Activated naive CD8-positive, alpha-beta T cell treated with anti-CD3 and anti-CD28 coated beads, Interleukin-2, amount 50 U/mL, for 24 hours (primary cell): Measurements from ENCODE around the gene FCHO1.

Source experiments
- ATAC-seq: fragments of 150-1000 bp; cut with Tn5 transposase; one replicate; pipeline ENCODE4 v1.10.0; 2021
- DNase-seq: peaks from one replicate; pipeline ENCODE4 v3.0.0; 2021
- H3K27ac Mint-ChIP-seq: one replicate; pipeline ENCODE4 v1.8.0; 2021; ENCODE audit warnings: mild to moderate bottlenecking, mixed read lengths
- H3K27me3 Mint-ChIP-seq: one replicate; pipeline ENCODE4 v1.8.0; 2021; ENCODE audit warnings: mixed read lengths
- H3K36me3 Mint-ChIP-seq: one replicate; pipeline ENCODE4 v1.8.0; 2021; ENCODE audit warnings: low read depth, mixed read lengths
- H3K4me1 Mint-ChIP-seq: one replicate; pipeline ENCODE4 v1.8.0; 2021; ENCODE audit warnings: mixed read lengths
- H3K4me3 Mint-ChIP-seq: one replicate; pipeline ENCODE4 v1.8.0; 2021; ENCODE audit warnings: mild to moderate bottlenecking, moderate library complexity, mixed read lengths
- H3K9me3 Mint-ChIP-seq: one replicate; pipeline ENCODE4 v1.8.0; 2021; ENCODE audit warnings: mixed read lengths

FCHO1 gene

GRCh38 chr19:17724655-17725054 lies 26.6 kb upstream of the FCHO1 start:
- H3K9me3 Mint-ChIP-seq, result no peaks in the 10 kb centered on the region
- H3K4me1 Mint-ChIP-seq, result peaks cover 25% of the 10 kb centered on the region
- no peaks in the 10 kb centered on the region for H3K27me3 Mint-ChIP-seq
- H3K27ac Mint-ChIP-seq, result no peak overlapping the region
- H3K36me3 Mint-ChIP-seq, result peaks cover 8% of the 10 kb centered on the region
- ATAC-seq (no peak), DNase-seq (no peak)
- no peak overlapping the region for H3K4me3 Mint-ChIP-seq

- Mint-ChIP-seq H3K36me3 (peaks cover 14% of the 10 kb centered on the region), H3K4me1 (peaks cover 21% of the 10 kb centered on the region), H3K27ac (no peak overlapping the region), H3K27me3 (no peaks in the 10 kb centered on the region), H3K4me3 (no peak overlapping the region), H3K9me3 (no peaks in the 10 kb centered on the region)
- ATAC-seq, result no peak
- DNase-seq, result no peak
These were observed 25.7 kb upstream of the FCHO1 start for GRCh38 chr19:17725422-17726078.

DNA sequence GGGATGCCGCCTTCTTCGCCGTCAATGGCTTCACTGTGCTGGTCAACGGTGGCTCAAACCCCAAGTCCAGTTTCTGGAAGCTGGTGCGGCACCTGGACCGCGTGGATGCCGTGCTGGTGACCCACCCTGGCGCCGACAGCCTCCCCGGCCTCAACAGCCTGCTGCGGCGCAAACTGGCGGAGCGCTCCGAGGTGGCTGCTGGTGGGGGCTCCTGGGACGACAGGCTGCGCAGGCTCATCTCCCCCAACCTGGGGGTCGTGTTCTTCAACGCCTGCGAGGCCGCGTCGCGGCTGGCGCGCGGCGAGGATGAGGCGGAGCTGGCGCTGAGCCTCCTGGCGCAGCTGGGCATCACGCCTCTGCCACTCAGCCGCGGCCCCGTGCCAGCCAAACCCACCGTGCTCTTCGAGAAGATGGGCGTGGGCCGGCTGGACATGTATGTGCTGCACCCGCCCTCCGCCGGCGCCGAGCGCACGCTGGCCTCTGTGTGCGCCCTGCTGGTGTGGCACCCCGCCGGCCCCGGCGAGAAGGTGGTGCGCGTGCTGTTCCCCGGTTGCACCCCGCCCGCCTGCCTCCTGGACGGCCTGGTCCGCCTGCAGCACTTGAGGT lies 25.0 kb upstream of the FCHO1 start:
- DNase-seq (no peak), ATAC-seq (no peak)
- Mint-ChIP-seq H3K9me3 (no peaks in the 10 kb centered on the region), H3K27ac (no peak overlapping the region), H3K4me3 (no peak overlapping the region), H3K36me3 (peaks cover 21% of the 10 kb centered on the region), H3K27me3 (no peaks in the 10 kb centered on the region), H3K4me1 (peaks cover 19% of the 10 kb centered on the region)

GRCh38 chr19:17726964-17727773 lies 24.1 kb upstream of the FCHO1 start:
- H3K27me3 Mint-ChIP-seq, result no peaks in the 10 kb centered on the region

GRCh38 chr19:17727843-17728242 lies 23.4 kb upstream of the FCHO1 start:
- peaks cover 24% of the 10 kb centered on the region for H3K36me3 Mint-ChIP-seq
- H3K9me3 Mint-ChIP-seq, result no peaks in the 10 kb centered on the region
- peaks cover 12% of the 10 kb centered on the region for H3K4me1 Mint-ChIP-seq

More at GRCh38 chr19:17726964-17727773, 24.1 kb upstream of the FCHO1 start:
- ATAC-seq (no peak), DNase-seq (no peak)
- Mint-ChIP-seq H3K9me3 (no peaks in the 10 kb centered on the region), H3K4me1 (peaks cover 12% of the 10 kb centered on the region), H3K36me3 (peaks cover 24% of the 10 kb centered on the region), H3K27ac (no peak overlapping the region), H3K4me3 (no peak overlapping the region)

GRCh38 chr19:17733127-17733526 lies 18.1 kb upstream of the FCHO1 start:
- Mint-ChIP-seq H3K27ac (no peak overlapping the region), H3K4me3 (no peak overlapping the region), H3K27me3 (no peaks in the 10 kb centered on the region), H3K9me3 (no peaks in the 10 kb centered on the region), H3K4me1 (peaks cover 15% of the 10 kb centered on the region), H3K36me3 (peaks cover 26% of the 10 kb centered on the region)
- no peak for ATAC-seq
- DNase-seq, result no peak

More at GRCh38 chr19:17727843-17728242, 23.4 kb upstream of the FCHO1 start:
- peak; percentile 8 for ATAC-seq
- Mint-ChIP-seq H3K4me3 (no peak overlapping the region), H3K27me3 (no peaks in the 10 kb centered on the region), H3K27ac (no peak overlapping the region)
- DNase-seq, result no peak

DNA sequence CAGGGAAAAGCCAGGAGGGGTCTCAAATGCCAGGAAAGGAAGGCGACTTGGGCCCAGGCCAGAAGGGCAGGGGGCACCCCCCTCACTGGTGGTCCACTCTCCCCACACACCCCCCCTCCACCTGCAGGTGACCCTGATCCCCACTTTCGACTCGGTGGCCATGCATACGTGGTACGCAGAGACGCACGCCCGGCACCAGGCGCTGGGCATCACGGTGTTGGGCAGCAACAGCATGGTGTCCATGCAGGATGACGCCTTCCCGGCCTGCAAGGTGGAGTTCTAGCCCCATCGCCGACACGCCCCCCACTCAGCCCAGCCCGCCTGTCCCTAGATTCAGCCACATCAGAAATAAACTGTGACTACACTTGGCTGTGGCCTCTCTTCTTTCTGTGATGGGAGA lies 17.1 kb upstream of the FCHO1 start:
- H3K27me3 Mint-ChIP-seq, result no peaks in the 10 kb centered on the region
- no peaks in the 10 kb centered on the region for H3K9me3 Mint-ChIP-seq
- no peak for ATAC-seq
- no peak overlapping the region for H3K27ac Mint-ChIP-seq
- DNase-seq, result no peak
- no peak overlapping the region for H3K4me3 Mint-ChIP-seq
- H3K4me1 Mint-ChIP-seq, result peaks cover 22% of the 10 kb centered on the region
- H3K36me3 Mint-ChIP-seq, result peaks cover 23% of the 10 kb centered on the region

DNA sequence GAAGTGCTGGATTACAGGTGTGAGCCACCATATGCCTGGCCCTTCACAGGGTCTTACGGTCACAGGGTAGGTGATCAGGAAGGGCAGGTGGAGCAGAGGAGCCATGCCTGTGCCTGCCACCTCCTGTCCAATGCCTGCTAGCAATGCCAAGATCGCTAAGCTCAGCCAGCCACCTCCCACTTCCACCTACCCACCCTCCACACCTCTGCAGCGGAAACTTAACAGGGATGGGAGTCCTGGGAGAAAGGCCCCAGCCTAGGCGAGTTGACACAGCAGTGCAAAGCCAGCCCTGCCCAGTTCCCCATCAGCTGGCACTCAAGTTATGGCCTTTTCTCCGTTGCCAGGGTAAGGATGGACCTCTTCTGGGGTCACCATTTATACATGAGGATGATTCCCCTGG lies 15.9 kb upstream of the FCHO1 start:
- Mint-ChIP-seq H3K4me1 (peaks cover 21% of the 10 kb centered on the region), H3K36me3 (peaks cover 15% of the 10 kb centered on the region), H3K4me3 (no peak overlapping the region), H3K9me3 (no peaks in the 10 kb centered on the region), H3K27me3 (no peaks in the 10 kb centered on the region), H3K27ac (no peak overlapping the region)
- ATAC-seq (no peak), DNase-seq (no peak)

GRCh38 chr19:17737690-17738153 lies 13.6 kb upstream of the FCHO1 start:
- Mint-ChIP-seq H3K4me3 (no peak overlapping the region), H3K27ac (no peak overlapping the region), H3K36me3 (peaks cover 4% of the 10 kb centered on the region), H3K9me3 (no peaks in the 10 kb centered on the region), H3K4me1 (peaks cover 13% of the 10 kb centered on the region), H3K27me3 (no peaks in the 10 kb centered on the region)
- DNase-seq (no peak), ATAC-seq (no peak)

DNA sequence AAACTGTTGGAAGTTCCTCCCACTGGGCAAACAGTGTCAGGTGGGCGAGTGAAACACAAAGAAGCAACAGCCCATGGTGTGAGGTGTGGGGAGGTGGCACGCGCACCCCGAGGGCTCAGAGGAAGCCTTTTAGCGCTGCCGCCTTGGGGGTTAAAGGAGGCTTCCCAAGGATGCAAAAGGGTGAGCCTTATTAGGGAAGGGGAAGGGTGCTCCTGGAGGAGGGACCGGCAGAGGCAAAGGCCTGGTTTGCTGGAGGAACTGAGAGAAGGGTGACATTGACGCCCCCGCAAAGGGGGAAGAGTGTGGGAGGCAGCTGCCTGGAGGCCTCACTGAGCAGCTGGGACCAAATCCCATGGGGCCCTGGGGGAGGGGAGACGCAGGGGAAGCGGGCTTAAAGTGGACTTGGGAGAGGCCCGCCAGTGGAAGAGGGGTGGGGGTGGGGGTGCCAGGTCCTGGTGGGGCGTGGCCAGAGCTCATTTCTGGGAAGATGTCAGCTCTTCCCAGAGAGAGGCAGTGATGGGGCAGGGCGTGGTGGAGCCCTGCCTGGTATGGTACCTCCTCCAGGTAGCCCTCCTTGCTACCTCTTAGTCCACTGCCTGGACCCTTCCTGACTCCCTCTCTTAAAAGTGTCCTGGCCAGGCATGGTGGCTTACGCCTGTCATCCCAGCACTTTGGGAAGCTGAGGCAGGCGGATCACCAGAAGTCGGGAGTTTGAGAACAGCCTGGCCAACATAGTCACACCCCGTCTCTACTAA lies 12.0 kb upstream of the FCHO1 start:
- H3K27ac Mint-ChIP-seq, result peak overlapping the region; percentile 22
- H3K36me3 Mint-ChIP-seq, result peaks cover 4% of the 10 kb centered on the region

GRCh38 chr19:17741456-17741855 lies 9.8 kb upstream of the FCHO1 start:
- ATAC-seq (no peak), DNase-seq (no peak)
- H3K36me3 Mint-ChIP-seq, result no peaks in the 10 kb centered on the region
- no peak overlapping the region for H3K4me3 Mint-ChIP-seq
- H3K27ac Mint-ChIP-seq, result no peak overlapping the region
- H3K4me1 Mint-ChIP-seq, result peaks cover 23% of the 10 kb centered on the region
- H3K27me3 Mint-ChIP-seq, result no peaks in the 10 kb centered on the region
- H3K9me3 Mint-ChIP-seq, result no peaks in the 10 kb centered on the region

More for the DNA sequence above, 12.0 kb upstream of the FCHO1 start:
- no peaks in the 10 kb centered on the region for H3K9me3 Mint-ChIP-seq
- H3K4me3 Mint-ChIP-seq, result no peak overlapping the region
- no peaks in the 10 kb centered on the region for H3K27me3 Mint-ChIP-seq
- H3K4me1 Mint-ChIP-seq, result peaks cover 18% of the 10 kb centered on the region
- DNase-seq (no peak), ATAC-seq (no peak)

GRCh38 chr19:17743874-17744580 lies 7.2 kb upstream of the FCHO1 start:
- Mint-ChIP-seq H3K36me3 (no peaks in the 10 kb centered on the region), H3K9me3 (no peaks in the 10 kb centered on the region), H3K4me3 (no peak overlapping the region), H3K4me1 (peaks cover 31% of the 10 kb centered on the region), H3K27me3 (no peaks in the 10 kb centered on the region), H3K27ac (peak overlapping the region; percentile 52)
- ATAC-seq, result no peak
- no peak for DNase-seq

- peaks cover 57% of the 10 kb centered on the region for H3K4me1 Mint-ChIP-seq
- no peaks in the 10 kb centered on the region for H3K9me3 Mint-ChIP-seq
- peak overlapping the region; percentile 80 for H3K4me3 Mint-ChIP-seq
- no peaks in the 10 kb centered on the region for H3K36me3 Mint-ChIP-seq
- ATAC-seq (peak; percentile 90), DNase-seq (peak; percentile 93)
- H3K27ac Mint-ChIP-seq, result peak overlapping the region; percentile 78
- H3K27me3 Mint-ChIP-seq, result no peaks in the 10 kb centered on the region
These were observed 3.8 kb upstream of the FCHO1 start for GRCh38 chr19:17747205-17748098.
